NT2/D1 (cell line): ENCODE data around the gene LRIG3.

Experiments
- DNase-seq: peaks from one replicate; pipeline ENCODE4 v3.0.0-alpha.2; 2011; ENCODE audit warnings: low read depth, low spot score
- H3K27me3 ChIP-seq: 2 replicates; pipeline ENCODE4 v1.6.0; 2011; ENCODE audit warnings: mild to moderate bottlenecking; ENCODE audit not compliant: insufficient read length, insufficient read depth
- H3K36me3 ChIP-seq: 2 replicates; pipeline ENCODE4 v1.6.1; 2011; ENCODE audit warnings: mild to moderate bottlenecking, low read length, mixed read lengths; ENCODE audit not compliant: insufficient read depth, insufficient read length
- H3K4me1 ChIP-seq: 2 replicates; pipeline ENCODE4 v1.5.1; 2011; ENCODE audit not compliant: insufficient read depth, insufficient read length
- H3K4me3 ChIP-seq: 2 replicates; pipeline ENCODE4 v1.5.1; 2011; ENCODE audit warnings: low read depth; ENCODE audit not compliant: insufficient read length
- H3K9ac ChIP-seq: 2 replicates; pipeline ENCODE4 v1.6.0; 2011; ENCODE audit warnings: low read depth; ENCODE audit not compliant: insufficient read length
- H3K9me3 ChIP-seq: 2 replicates; pipeline ENCODE4 v1.5.1; 2011; ENCODE audit warnings: mild to moderate bottlenecking, low read length; ENCODE audit not compliant: insufficient read depth
- SUZ12 ChIP-seq: IDR thresholded peaks from 2 replicates; pipeline ENCODE4 v1.6.1; 2011; ENCODE audit not compliant: insufficient read length, insufficient read depth; ENCODE audit errors: extremely low read depth
- YY1 ChIP-seq: IDR thresholded peaks from 2 replicates; pipeline ENCODE4 v1.6.1; 2011; ENCODE audit not compliant: insufficient read length, insufficient read depth
- ZNF274 ChIP-seq: IDR thresholded peaks from 2 replicates; pipeline ENCODE4 v1.6.1; 2011; ENCODE audit warnings: mild to moderate bottlenecking, low read depth, low read length

Gene LRIG3

GRCh38 chr12:58920102-58920960 is at the start of gene LRIG3:
TSS of gene LRIG3 (minus strand) at chr12:58920504. CDS start at chr12:58920235, 269 bp downstream.
- H3K36me3 ChIP-seq: no peaks in the 10 kb centered on the region
- no peaks in the 10 kb centered on the region for H3K27me3 ChIP-seq
- H3K9ac ChIP-seq: peak within 1 kb of the TSS; percentile 87
- H3K4me1 ChIP-seq: no peaks in the 10 kb centered on the region
- TF ChIP-seq ZNF274 (no peak), SUZ12 (no peak), YY1 (no peak)
- H3K4me3 ChIP-seq: peak within 1 kb of the TSS; percentile 84
- DNase-seq: peak; percentile 58
- H3K9me3 ChIP-seq: no peaks in the 10 kb centered on the region

GRCh38 chr12:58969237-58969636 is 48.9 kb upstream of the LRIG3 start:
- DNase-seq: no peak
- H3K27me3 ChIP-seq: no peaks in the 10 kb centered on the region
- no peaks in the 10 kb centered on the region for H3K9me3 ChIP-seq
- no peaks in the 10 kb centered on the region for H3K36me3 ChIP-seq
- no peak overlapping the region for H3K9ac ChIP-seq
- H3K4me3 ChIP-seq: no peak overlapping the region
- H3K4me1 ChIP-seq: no peaks in the 10 kb centered on the region
- TF ChIP-seq ZNF274: no peak
- TF ChIP-seq SUZ12: no peak
- no peak for TF ChIP-seq YY1

- no peaks in the 10 kb centered on the region for H3K27me3 ChIP-seq
- TF ChIP-seq ZNF274 (no peak), SUZ12 (no peak), YY1 (no peak)
- no peaks in the 10 kb centered on the region for H3K9me3 ChIP-seq
- H3K36me3 ChIP-seq: no peaks in the 10 kb centered on the region
- no peak for DNase-seq
- H3K9ac ChIP-seq: no peak overlapping the region
- no peak overlapping the region for H3K4me3 ChIP-seq
- no peaks in the 10 kb centered on the region for H3K4me1 ChIP-seq
These were observed 47.3 kb upstream of the LRIG3 start for GRCh38 chr12:58967561-58967960.

- TF ChIP-seq ZNF274 (no peak), YY1 (no peak), SUZ12 (no peak)
- H3K4me3 ChIP-seq: no peak overlapping the region
- no peak for DNase-seq
- no peaks in the 10 kb centered on the region for H3K4me1 ChIP-seq
- H3K27me3 ChIP-seq: no peaks in the 10 kb centered on the region
- H3K9ac ChIP-seq: no peak overlapping the region
- no peaks in the 10 kb centered on the region for H3K9me3 ChIP-seq
- H3K36me3 ChIP-seq: no peaks in the 10 kb centered on the region
These were observed 46.6 kb upstream of the LRIG3 start for GRCh38 chr12:58966939-58967338.

- Histone ChIP-seq H3K9ac (no peak overlapping the region), H3K4me1 (no peaks in the 10 kb centered on the region), H3K9me3 (no peaks in the 10 kb centered on the region), H3K4me3 (no peak overlapping the region), H3K36me3 (no peaks in the 10 kb centered on the region), H3K27me3 (no peaks in the 10 kb centered on the region)
- no peak for DNase-seq
- no peak for TF ChIP-seq ZNF274
- no peak for TF ChIP-seq SUZ12
- no peak for TF ChIP-seq YY1
These were observed 45.3 kb upstream of the LRIG3 start for GRCh38 chr12:58965568-58965967.

- TF ChIP-seq SUZ12 (no peak), YY1 (no peak), ZNF274 (no peak)
- DNase-seq: no peak
- H3K27me3 ChIP-seq: no peaks in the 10 kb centered on the region
- no peak overlapping the region for H3K4me3 ChIP-seq
- no peaks in the 10 kb centered on the region for H3K36me3 ChIP-seq
- H3K9me3 ChIP-seq: no peaks in the 10 kb centered on the region
- H3K4me1 ChIP-seq: no peaks in the 10 kb centered on the region
- H3K9ac ChIP-seq: no peak overlapping the region
These were observed 43.5 kb upstream of the LRIG3 start for GRCh38 chr12:58963844-58964243.

GRCh38 chr12:58961906-58962305 is 41.6 kb upstream of the LRIG3 start:
- H3K9me3 ChIP-seq: no peaks in the 10 kb centered on the region
- no peak for TF ChIP-seq SUZ12
- no peak for TF ChIP-seq ZNF274
- no peak for TF ChIP-seq YY1
- H3K36me3 ChIP-seq: no peaks in the 10 kb centered on the region
- no peaks in the 10 kb centered on the region for H3K27me3 ChIP-seq
- H3K9ac ChIP-seq: no peak overlapping the region
- H3K4me3 ChIP-seq: no peak overlapping the region
- no peaks in the 10 kb centered on the region for H3K4me1 ChIP-seq
- no peak for DNase-seq
